Ishikawa (cell line): ENCODE measurements around the gene IL1RAPL1.

Source experiments
- EP300 ChIP-seq: IDR thresholded peaks from 2 replicates; pipeline ENCODE4 v1.6.1; 2012; ENCODE audit warnings: borderline replicate concordance
- TEAD4 ChIP-seq: IDR thresholded peaks from 2 replicates; pipeline ENCODE4 v1.6.1; 2012

GRCh38 chrX:29826742-29827141, 1239.5 kb downstream of the IL1RAPL1 start:
- TF ChIP-seq TEAD4 (no peak), EP300 (no peak)
